DOHH2 (cell line): ENCODE measurements around the gene WNT7A.

Source experiments
- H3F3A ChIP-seq: fragments of 200-600 bp; sonication (generic), shearing (Covaris generic); 2 replicates; pipeline ENCODE4 v1.6.0; 2016; ENCODE audit warnings: antibody characterized with exemption, mild to moderate bottlenecking; ENCODE audit not compliant: control insufficient read depth, insufficient read depth
- H3K27ac ChIP-seq: fragments of 200-600 bp; sonication (generic); 2 replicates; pipeline ENCODE4 v1.5.1; 2014; ENCODE audit warnings: low read depth, mild to moderate bottlenecking, low read length, moderate library complexity
- H3K27me3 ChIP-seq: fragments of 200-600 bp; sonication (generic); 2 replicates; pipeline ENCODE4 v1.6.1; 2014; ENCODE audit warnings: mild to moderate bottlenecking, low read length, mixed read lengths; ENCODE audit not compliant: control insufficient read depth
- H3K36me3 ChIP-seq: fragments of 200-600 bp; sonication (generic); 2 replicates; pipeline ENCODE4 v1.6.1; 2014; ENCODE audit warnings: mild to moderate bottlenecking, low read length, moderate library complexity, mixed read lengths; ENCODE audit not compliant: control insufficient read depth
- H3K4me1 ChIP-seq: fragments of 200-600 bp; sonication (generic); 2 replicates; pipeline ENCODE4 v1.6.1; 2014; ENCODE audit warnings: mild to moderate bottlenecking, low read length, mixed read lengths; ENCODE audit not compliant: control insufficient read depth
- H3K4me2 ChIP-seq: fragments of 200-600 bp; sonication (generic); 2 replicates; pipeline ENCODE4 v1.6.0; 2014; ENCODE audit warnings: mild to moderate bottlenecking, low read length, moderate library complexity
- H3K4me3 ChIP-seq: fragments of 200-600 bp; sonication (generic); 2 replicates; pipeline ENCODE4 v1.5.1; 2014; ENCODE audit warnings: mild to moderate bottlenecking, low read length, mixed read lengths
- H3K79me2 ChIP-seq: fragments of 200-600 bp; sonication (generic); 2 replicates; pipeline ENCODE4 v1.6.1; 2014; ENCODE audit warnings: mild to moderate bottlenecking, low read length, mixed read lengths; ENCODE audit not compliant: control insufficient read depth
- H3K9me2 ChIP-seq: fragments of 200-600 bp; sonication (generic); replicated peaks from 2 replicates; pipeline ENCODE4 v1.6.1; 2014; ENCODE audit warnings: mild to moderate bottlenecking, low read length, mixed read lengths; ENCODE audit not compliant: control insufficient read depth
- H3K9me3 ChIP-seq: fragments of 200-600 bp; sonication (generic); 2 replicates; pipeline ENCODE4 v1.6.1; 2014; ENCODE audit warnings: antibody characterized with exemption, low read length, mixed read lengths; ENCODE audit not compliant: control insufficient read depth, insufficient read depth
- H4K20me1 ChIP-seq: fragments of 200-600 bp; sonication (generic); 2 replicates; pipeline ENCODE4 v1.6.0; 2014; ENCODE audit warnings: low read depth, mild to moderate bottlenecking, antibody characterized with exemption, low read length, moderate library complexity; ENCODE audit not compliant: control insufficient read depth, insufficient read depth
- CTCF ChIP-seq: fragments of 200-600 bp; sonication (generic); IDR thresholded peaks from one replicate; pipeline ENCODE4 v1.5.1; 2014; ENCODE audit warnings: antibody characterized with exemption, mild to moderate bottlenecking, low read depth, low read length; ENCODE audit not compliant: poor library complexity, severe bottlenecking
- EZH2phosphoT487 ChIP-seq: fragments of 200-600 bp; sonication (generic); IDR thresholded peaks from 2 replicates; pipeline ENCODE4 v1.6.1; 2017; ENCODE audit warnings: borderline replicate concordance, mild to moderate bottlenecking, antibody characterized with exemption, low read length, moderate library complexity, mixed read lengths

WNT7A gene

GRCh38 chr3:13792512-13793371 lies 87.1 kb downstream of the WNT7A start:
- Histone ChIP-seq H3K4me2 (no peak overlapping the region), H3K27ac (no peak overlapping the region), H4K20me1 (no peaks in the 10 kb centered on the region), H3K79me2 (no peaks in the 10 kb centered on the region), H3K4me1 (no peaks in the 10 kb centered on the region), H3F3A (no peaks in the 10 kb centered on the region), H3K27me3 (no peaks in the 10 kb centered on the region), H3K4me3 (no peak overlapping the region), H3K36me3 (no peaks in the 10 kb centered on the region), H3K9me2 (no peaks in the 10 kb centered on the region), H3K9me3 (no peaks in the 10 kb centered on the region)
- TF ChIP-seq CTCF (no peak), EZH2phosphoT487 (no peak)

GRCh38 chr3:13792051-13792490 lies 87.8 kb downstream of the WNT7A start:
- Histone ChIP-seq H3K9me3 (no peaks in the 10 kb centered on the region), H3K79me2 (no peaks in the 10 kb centered on the region), H3K9me2 (no peaks in the 10 kb centered on the region), H3K27ac (no peak overlapping the region), H4K20me1 (no peaks in the 10 kb centered on the region), H3K4me3 (no peak overlapping the region), H3K36me3 (no peaks in the 10 kb centered on the region), H3F3A (no peaks in the 10 kb centered on the region), H3K27me3 (no peaks in the 10 kb centered on the region), H3K4me1 (no peaks in the 10 kb centered on the region), H3K4me2 (no peak overlapping the region)
- TF ChIP-seq CTCF = no peak
- TF ChIP-seq EZH2phosphoT487 = no peak

GRCh38 chr3:13791198-13792050 lies 88.4 kb downstream of the WNT7A start:
- no peak overlapping the region for H3K27ac ChIP-seq
- no peaks in the 10 kb centered on the region for H3K36me3 ChIP-seq
- no peak overlapping the region for H3K4me2 ChIP-seq
- H3K79me2 ChIP-seq = no peaks in the 10 kb centered on the region
- H3K4me3 ChIP-seq = no peak overlapping the region
- no peaks in the 10 kb centered on the region for H3K9me2 ChIP-seq
- no peak for TF ChIP-seq CTCF
- TF ChIP-seq EZH2phosphoT487 = no peak
- no peaks in the 10 kb centered on the region for H4K20me1 ChIP-seq
- H3K4me1 ChIP-seq = no peaks in the 10 kb centered on the region
- H3F3A ChIP-seq = no peaks in the 10 kb centered on the region
- no peaks in the 10 kb centered on the region for H3K9me3 ChIP-seq
- H3K27me3 ChIP-seq = no peaks in the 10 kb centered on the region
